Body of pancreas (tissue), 4 donors: ENCODE data around the gene TTF2.
A peak's percentile ranks its signal among the peaks of the same experiment; 100 is the strongest.

ENCODE experiments used
- CTCF ChIP-seq, 7 experiments: fragments of 450-650 bp in 4 of 7; fragments of 200-600 bp in 3 of 7; sonication (generic) in 3 of 7; IDR thresholded peaks; one replicate each; pipeline ENCODE4 v1.5.1; 2016 to 2019; ENCODE audit warnings: antibody characterized with exemption in 7 of 7
- POLR2A ChIP-seq, 3 donors: fragments of 450-650 bp; IDR thresholded peaks; one replicate each; pipeline ENCODE4 v1.6.1; 2016; ENCODE audit warnings: antibody characterized with exemption in 3 of 3, mild to moderate bottlenecking in 2 of 3

GRCh38 chr1:117059678-117060440 is at the start of gene TTF2:
- peak in 2 of 3 donors; percentile 58 to 65 for TF ChIP-seq POLR2A (IDR thresholded peaks at IDR 0.05)
- TF ChIP-seq CTCF (IDR thresholded peaks at IDR 0.05): peak in 6 of 7 experiments; percentile 12 to 56 (median 52)
